Gastrocnemius medialis (tissue), 4 donors: ENCODE data around the gene SLC41A3. TPM values are rescaled to one million over a fixed set of nuclear protein-coding genes. Genes with fewer than 3 reads are reported as not detected.
"Not testable (repeated sequence)": the region's sequence is repeated elsewhere in the genome, so short reads cannot be mapped to it uniquely, and the experiment has no call there.

ENCODE experiments used
- ATAC-seq, 2 donors: fragments of 150-250 bp; one replicate each; pipeline ENCODE4 v1.9.1; 2016
- DNase-seq, 2 donors: peaks; one replicate each; pipeline ENCODE4 v3.0.0-alpha.2; 2019
- H3K27ac ChIP-seq, 4 donors: fragments of 200-600 bp; sonication (generic); 1 replicate in 1 of 4; 2 replicates in 3 of 4; pipeline ENCODE4 v1.5.1; 2016 to 2018; ENCODE audit warnings: mild to moderate bottlenecking in 2 of 4, moderate library complexity in 1 of 4
- H3K27me3 ChIP-seq, 3 donors: fragments of 200-600 bp; sonication (generic) in 2 of 3; 1 replicate in 1 of 3; 2 replicates in 2 of 3; pipeline versions ENCODE4 v1.5.1 to v1.6.0; 2016 to 2019; ENCODE audit warnings: mild to moderate bottlenecking in 1 of 3, moderate library complexity in 1 of 3
- H3K36me3 ChIP-seq, 2 donors: fragments of 200-600 bp; sonication (generic) in 1 of 2; one replicate each; pipeline ENCODE4 v1.5.1; 2017 to 2018
- H3K4me1 ChIP-seq, 2 donors: fragments of 200-600 bp; sonication (generic) in 1 of 2; one replicate each; pipeline ENCODE4 v1.5.1; 2016 to 2017; ENCODE audit warnings: mild to moderate bottlenecking in 2 of 2
- H3K4me3 ChIP-seq, 4 donors: fragments of 200-600 bp; sonication (generic) in 3 of 4; 1 replicate in 1 of 4; 2 replicates in 3 of 4; pipeline ENCODE4 v1.5.1; 2016 to 2019; ENCODE audit warnings: mild to moderate bottlenecking in 2 of 4
- H3K9me3 ChIP-seq, 3 donors: fragments of 200-600 bp; sonication (generic) in 2 of 3; 1 replicate in 1 of 3; 2 replicates in 2 of 3; pipeline ENCODE4 v1.5.1; 2016 to 2019
- POLR2A ChIP-seq, 2 donors: fragments of 450-650 bp; IDR thresholded peaks; one replicate each; pipeline ENCODE4 v1.6.1; 2017; ENCODE audit warnings: antibody characterized with exemption in 2 of 2, mild to moderate bottlenecking in 2 of 2, moderate library complexity in 2 of 2
- in situ Hi-C, 4 donors: fragments of 200-750 bp; cut with MboI; loops; one replicate each; pipeline versions ENCODE4 v1.15.0 to v1.8.0; 2017; ENCODE audit warnings: low sequenced_read_pairs in 4 of 4
- intact Hi-C: fragments of 100-400 bp; cut with DNase I; formaldehyde crosslinking; loops from one replicate; pipeline ENCODE4 v1.15.1; 2023; ENCODE audit warnings: low total_unique reads
- total RNA-seq, 4 donors: library from RNA; depleted of rRNA; stranded (reverse); fragments of >200 nt; gene quantifications; one replicate each; pipeline versions ENCODE4 v1.1.0 to v1.2.3, GENCODE V29; 2016
- TF ChIP-seq, protein P1 (sequence below), 5 experiments: fragments of 450-650 bp in 3 of 5; fragments of 200-600 bp in 2 of 5; sonication (generic) in 2 of 5; IDR thresholded peaks in 4 of 5; conservative IDR thresholded peaks in 1 of 5; 1 replicate in 4 of 5; 2 replicates in 1 of 5; pipeline ENCODE4 v1.5.1; 2016 to 2019; ENCODE audit warnings: antibody characterized with exemption in 5 of 5, mild to moderate bottlenecking in 3 of 5, moderate library complexity in 3 of 5

SLC41A3 gene
- total RNA-seq, 4 donors from 2014 or later: 43.1 to 76.2 (median 56.7) TPM

- DNase-seq: peak in 1 of 2 donors; percentile 28
- intact Hi-C loops, H3K36me3 ChIP-seq, H3K9me3 ChIP-seq, H3K4me1 ChIP-seq, H3K27me3 ChIP-seq, H3K27ac ChIP-seq: not testable (repeated sequence)
- peak; percentile 81 to 87 for ATAC-seq
- H3K4me3 ChIP-seq: peak overlapping the region; percentile 10 to 27 (median 19)
- TF ChIP-seq, protein P1, sequence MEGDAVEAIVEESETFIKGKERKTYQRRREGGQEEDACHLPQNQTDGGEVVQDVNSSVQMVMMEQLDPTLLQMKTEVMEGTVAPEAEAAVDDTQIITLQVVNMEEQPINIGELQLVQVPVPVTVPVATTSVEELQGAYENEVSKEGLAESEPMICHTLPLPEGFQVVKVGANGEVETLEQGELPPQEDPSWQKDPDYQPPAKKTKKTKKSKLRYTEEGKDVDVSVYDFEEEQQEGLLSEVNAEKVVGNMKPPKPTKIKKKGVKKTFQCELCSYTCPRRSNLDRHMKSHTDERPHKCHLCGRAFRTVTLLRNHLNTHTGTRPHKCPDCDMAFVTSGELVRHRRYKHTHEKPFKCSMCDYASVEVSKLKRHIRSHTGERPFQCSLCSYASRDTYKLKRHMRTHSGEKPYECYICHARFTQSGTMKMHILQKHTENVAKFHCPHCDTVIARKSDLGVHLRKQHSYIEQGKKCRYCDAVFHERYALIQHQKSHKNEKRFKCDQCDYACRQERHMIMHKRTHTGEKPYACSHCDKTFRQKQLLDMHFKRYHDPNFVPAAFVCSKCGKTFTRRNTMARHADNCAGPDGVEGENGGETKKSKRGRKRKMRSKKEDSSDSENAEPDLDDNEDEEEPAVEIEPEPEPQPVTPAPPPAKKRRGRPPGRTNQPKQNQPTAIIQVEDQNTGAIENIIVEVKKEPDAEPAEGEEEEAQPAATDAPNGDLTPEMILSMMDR (IDR thresholded peaks at IDR 0.05 in 4 of 5, conservative IDR thresholded peaks at IDR 0.05 in 1 of 5): peak; percentile 38 to 84 (median 70)
- in situ Hi-C loops: loop anchor here in 1 of 4 donors (10.0 kb wide), 1 partner anchor 113 kb away; the partner anchor contains the start of gene SLC41A3
These were observed 111.7 kb downstream of the SLC41A3 start for GRCh38 chr3:125971997-125972944.

DNA sequence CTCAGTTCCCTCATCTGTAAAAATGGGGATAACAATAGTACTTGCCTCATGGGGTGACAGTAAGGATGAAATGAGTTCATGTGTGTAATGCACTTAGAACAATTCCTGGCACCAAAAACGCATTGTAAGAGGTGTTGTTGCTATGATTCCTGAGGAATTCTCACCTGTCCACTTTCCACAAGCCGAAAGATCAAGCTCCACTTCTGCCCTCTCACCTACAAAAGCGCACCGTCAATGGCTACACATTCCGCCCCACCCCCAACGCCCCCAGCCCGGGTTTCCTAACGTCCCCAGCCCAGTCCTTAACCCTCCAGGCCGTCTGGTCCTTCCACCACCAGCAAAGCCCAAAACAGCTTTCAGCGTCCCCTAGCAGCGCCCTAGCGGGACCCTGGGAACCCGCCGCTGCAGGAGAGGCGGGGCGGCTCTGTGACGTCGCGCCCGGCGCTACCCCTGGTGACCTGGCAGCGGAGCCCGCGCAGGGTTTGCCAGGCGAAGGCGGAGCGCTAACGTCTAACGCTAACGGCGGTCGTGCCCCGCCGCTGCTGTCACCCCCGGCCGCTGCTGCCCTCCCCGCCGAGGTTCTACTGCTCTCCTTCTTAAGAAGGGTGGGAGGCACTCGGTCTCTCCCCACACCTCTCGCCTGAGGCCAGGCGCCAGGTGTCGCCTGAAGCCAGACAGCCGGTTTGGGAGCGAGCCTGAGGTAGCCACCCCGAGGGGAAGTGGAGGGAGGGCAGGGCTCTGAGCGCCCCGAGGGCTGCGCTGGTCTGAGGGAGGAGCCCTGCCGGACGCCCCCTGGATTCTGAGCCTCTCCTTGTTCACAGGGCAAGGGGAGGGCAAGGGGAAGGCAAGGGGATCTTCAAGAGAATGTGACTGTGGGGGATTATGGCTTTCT, 115.0 kb downstream of the SLC41A3 start, which contains the start of gene ROPN1B:
Gene ROPN1B, plus strand, starts transcription at position 478 of the 892 bp plus-strand sequence. CDS start 2,877 bp downstream, outside the sequence.
- peak within 1 kb of the TSS in 1 of 4 donors; percentile 39 for H3K4me3 ChIP-seq
- ATAC-seq: peak; percentile 74 to 79
- H3K36me3 ChIP-seq, H3K27ac ChIP-seq, H3K27me3 ChIP-seq, intact Hi-C loops, in situ Hi-C loops, H3K4me1 ChIP-seq, DNase-seq, H3K9me3 ChIP-seq: not testable (repeated sequence)

- intact Hi-C loops, DNase-seq, H3K27ac ChIP-seq, H3K36me3 ChIP-seq, H3K4me3 ChIP-seq, H3K9me3 ChIP-seq, ATAC-seq, in situ Hi-C loops, H3K27me3 ChIP-seq, H3K4me1 ChIP-seq: not testable (repeated sequence)
These were observed 115.8 kb downstream of the SLC41A3 start for GRCh38 chr3:125968121-125968520.

DNA sequence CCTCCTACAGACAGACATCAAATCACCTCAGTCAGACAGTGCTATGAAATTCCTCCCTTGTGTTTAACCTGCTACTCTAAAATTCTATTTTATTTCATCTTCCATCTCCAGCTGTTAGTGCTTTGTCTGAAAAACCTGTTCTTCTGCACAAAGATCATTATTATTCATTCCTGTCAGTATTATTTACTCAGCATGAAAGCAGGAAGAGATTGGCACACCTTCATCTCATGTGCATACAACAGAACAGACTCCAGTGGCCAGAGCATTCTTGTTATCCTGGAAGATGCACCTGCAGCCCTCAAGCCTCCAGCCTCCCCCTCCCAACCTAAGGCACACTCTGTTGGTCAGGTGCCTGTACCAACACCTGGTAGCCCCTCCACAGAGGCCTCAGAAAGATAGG, 116.8 kb downstream of the SLC41A3 start:
- Histone ChIP-seq H3K4me3 (no peak overlapping the region), H3K4me1 (peaks cover 2 to 6% of the 10 kb centered on the region in 2 donors), H3K27me3 (peaks cover 0 to 5% (median 2%) of the 10 kb centered on the region in 3 donors), H3K27ac (no peak overlapping the region), H3K36me3 (no peaks in the 10 kb centered on the region), H3K9me3 (no peaks in the 10 kb centered on the region)
- intact Hi-C loops (no loop called here), in situ Hi-C loops (no loop called here)
- no peak for ATAC-seq
- TF ChIP-seq, protein P1 (IDR thresholded peaks at IDR 0.05 in 4 of 5, conservative IDR thresholded peaks at IDR 0.05 in 1 of 5): no peak
- no peak for TF ChIP-seq POLR2A (IDR thresholded peaks at IDR 0.05)
- DNase-seq: no peak

- peaks cover 0 to 2% (median 0%) of the 10 kb centered on the region in 3 donors for H3K27me3 ChIP-seq
- DNase-seq (no peak), ATAC-seq (no peak)
- H3K4me1 ChIP-seq: no peaks in the 10 kb centered on the region
- no peak overlapping the region for H3K4me3 ChIP-seq
- no peak overlapping the region for H3K27ac ChIP-seq
- TF ChIP-seq, protein P1 (IDR thresholded peaks at IDR 0.05 in 4 of 5, conservative IDR thresholded peaks at IDR 0.05 in 1 of 5): no peak
- TF ChIP-seq POLR2A (IDR thresholded peaks at IDR 0.05): no peak
- no peaks in the 10 kb centered on the region for H3K36me3 ChIP-seq
- intact Hi-C loops (no loop called here), in situ Hi-C loops (no loop called here)
- no peaks in the 10 kb centered on the region for H3K9me3 ChIP-seq
These were observed 118.4 kb downstream of the SLC41A3 start for GRCh38 chr3:125965505-125965904.

- H3K36me3 ChIP-seq, DNase-seq, H3K4me3 ChIP-seq, in situ Hi-C loops, ATAC-seq, H3K27ac ChIP-seq, intact Hi-C loops, H3K27me3 ChIP-seq, H3K9me3 ChIP-seq, H3K4me1 ChIP-seq: not testable (repeated sequence)
These were observed 120.1 kb downstream of the SLC41A3 start for GRCh38 chr3:125963834-125964233.
